ENCODE results near the gene SLC26A2.
A peak's percentile ranks its signal among the peaks of the same experiment; 100 is the strongest.
"Not testable (repeated sequence)": the region's sequence is repeated elsewhere in the genome, so short reads cannot be mapped to it uniquely, and the experiment has no call there.

SLC26A2 gene

GRCh38 chr5:150001660-150002486, 41.3 kb downstream of the SLC26A2 start:
- DNase-seq (ENCODE audit: low read depth) = peak; percentile 64

- DNase-seq (ENCODE audit: low read depth) = no peak
Measured at GRCh38 chr5:150006318-150006717, 45.8 kb downstream of the SLC26A2 start.

GRCh38 chr5:150007050-150007449, 46.5 kb downstream of the SLC26A2 start:
- DNase-seq (ENCODE audit: low read depth) = no peak

GRCh38 chr5:150009671-150010387, 49.3 kb downstream of the SLC26A2 start:
- DNase-seq (ENCODE audit: low read depth) = no peak

GRCh38 chr5:150013931-150014330, 53.4 kb downstream of the SLC26A2 start:
- DNase-seq (ENCODE audit: low read depth) = no peak

- DNase-seq (ENCODE audit: low read depth) = no peak
Measured at GRCh38 chr5:150014456-150014855, 53.9 kb downstream of the SLC26A2 start.

- DNase-seq (ENCODE audit: low read depth) = no peak
Measured at GRCh38 chr5:150015415-150015814, 54.9 kb downstream of the SLC26A2 start.

GRCh38 chr5:150016537-150016936, 56.0 kb downstream of the SLC26A2 start:
- no peak for DNase-seq (ENCODE audit: low read depth)

GRCh38 chr5:150017226-150018005, 56.9 kb downstream of the SLC26A2 start:
- DNase-seq (ENCODE audit: low read depth) = peak; percentile 41

GRCh38 chr5:150020249-150020648, 59.7 kb downstream of the SLC26A2 start:
- no peak for DNase-seq (ENCODE audit: low read depth)

GRCh38 chr5:150021491-150022157, 61.1 kb downstream of the SLC26A2 start:
- DNase-seq (ENCODE audit: low read depth) = no peak

- DNase-seq (ENCODE audit: low read depth) = peak; percentile 71
Measured at GRCh38 chr5:150022158-150022531, 61.6 kb downstream of the SLC26A2 start.

GRCh38 chr5:150022681-150023080, 62.1 kb downstream of the SLC26A2 start:
- no peak for DNase-seq (ENCODE audit: low read depth)

- DNase-seq (ENCODE audit: low read depth) = no peak
Measured at GRCh38 chr5:150023136-150023535, 62.6 kb downstream of the SLC26A2 start.

GRCh38 chr5:150024346-150024984, 63.9 kb downstream of the SLC26A2 start:
- no peak for DNase-seq (ENCODE audit: low read depth)

GRCh38 chr5:150026682-150027172, 66.2 kb downstream of the SLC26A2 start:
- DNase-seq (ENCODE audit: low read depth) = no peak

- not testable (repeated sequence) for DNase-seq (ENCODE audit: low read depth)
Measured at GRCh38 chr5:150028047-150028446, 67.5 kb downstream of the SLC26A2 start.

- DNase-seq (ENCODE audit: low read depth) = no peak
Measured at GRCh38 chr5:150033334-150033733, 72.8 kb downstream of the SLC26A2 start.

- DNase-seq (ENCODE audit: low read depth) = peak; percentile 88
Measured at GRCh38 chr5:150034662-150035061, 74.1 kb downstream of the SLC26A2 start.

- DNase-seq (ENCODE audit: low read depth) = no peak
Measured at GRCh38 chr5:150035139-150035895, 74.8 kb downstream of the SLC26A2 start.

GRCh38 chr5:150036513-150036912, 76.0 kb downstream of the SLC26A2 start:
- DNase-seq (ENCODE audit: low read depth) = peak; percentile 71
